A549 treated with AZD9567 at 1 μM for 4 hours (cell line): ENCODE results near the gene RABL2A. TPM values are rescaled to one million over a fixed set of nuclear protein-coding genes. Genes with fewer than 3 reads are reported as not detected.

Source experiments
- total RNA-seq: library from RNA; stranded (reverse); fragments of 200-300 nt; extraction: Qiagen RNA extraction; gene quantifications from 5 replicates; pipeline ENCODE4 v1.2.3, GENCODE V29; 2022; ENCODE audit not compliant: insufficient read depth

Gene RABL2A
- total RNA-seq = 6.3 to 10.9 TPM (median 10.4 TPM) in 5 replicates

GRCh38 chr2:113626616-113627330 is at the start of gene RABL2A:
RABL2A (plus strand) TSS chr2:113627266; CDS start chr2:113628607, 1,341 bp downstream.

Other genes starting within 250 kb of the RABL2A start
- 37.9 to 44.9 TPM (median 42.2 TPM) in 5 replicates for gene ZNG1B, start 189.6 kb upstream of the RABL2A start, total RNA-seq
- 0.23 to 0.81 TPM (median 0.32 TPM) in 4 of 5 replicates, not detected in the other for gene FOXD4L1, start 128.6 kb upstream of the RABL2A start, total RNA-seq
- gene SLC35F5, start 129.4 kb downstream of the RABL2A start, total RNA-seq = 41.6 to 50.4 TPM (median 47.4 TPM) in 5 replicates